GM18907 (cell line): ENCODE measurements around the gene DNTT.

Source experiments
- ATAC-seq: cut with Tn5 transposase; IDR thresholded peaks from one replicate; pipeline ENCODE4 v1.9.1; 2021; ENCODE audit warnings: mild to moderate bottlenecking, moderate library complexity; ENCODE audit not compliant: unreplicated experiment

The DNTT gene

GRCh38 chr10:96341219-96342182 lies 37.3 kb downstream of the DNTT start:
- ATAC-seq: no peak

- no peak for ATAC-seq
These were observed 38.2 kb downstream of the DNTT start for GRCh38 chr10:96342402-96342801.

GRCh38 chr10:96344178-96344577 lies 39.9 kb downstream of the DNTT start:
- no peak for ATAC-seq

GRCh38 chr10:96345222-96345621 lies 41.0 kb downstream of the DNTT start:
- no peak for ATAC-seq

GRCh38 chr10:96346295-96346694 lies 42.1 kb downstream of the DNTT start:
- ATAC-seq: no peak

- no peak for ATAC-seq
These were observed 47.8 kb downstream of the DNTT start for GRCh38 chr10:96352027-96352426.

GRCh38 chr10:96352582-96352981 lies 48.3 kb downstream of the DNTT start:
- no peak for ATAC-seq

- ATAC-seq: no peak
These were observed 52.9 kb downstream of the DNTT start for GRCh38 chr10:96357038-96357620.

- ATAC-seq: no peak
These were observed 54.8 kb downstream of the DNTT start, which contains the start of gene OPALIN for GRCh38 chr10:96358851-96359540. Gene OPALIN, minus strand, starts transcription at chr10:96359002. Its CDS starts 106 bp downstream, at chr10:96358896.

GRCh38 chr10:96359616-96360015 lies 55.4 kb downstream of the DNTT start:
- no peak for ATAC-seq

- ATAC-seq: no peak
These were observed 56.1 kb downstream of the DNTT start for GRCh38 chr10:96360331-96360730.

GRCh38 chr10:96360766-96361165 lies 56.5 kb downstream of the DNTT start:
- ATAC-seq: no peak

GRCh38 chr10:96365571-96365970 lies 61.3 kb downstream of the DNTT start:
- ATAC-seq: no peak

GRCh38 chr10:96366508-96366907 lies 62.3 kb downstream of the DNTT start:
- ATAC-seq: no peak

- ATAC-seq: no peak
These were observed 63.2 kb downstream of the DNTT start for GRCh38 chr10:96367470-96367869.

GRCh38 chr10:96368971-96369370 lies 64.7 kb downstream of the DNTT start:
- no peak for ATAC-seq

GRCh38 chr10:96369890-96370583 lies 65.8 kb downstream of the DNTT start:
- no peak for ATAC-seq

GRCh38 chr10:96370584-96371157 lies 66.4 kb downstream of the DNTT start:
- no peak for ATAC-seq

- no peak for ATAC-seq
These were observed 67.1 kb downstream of the DNTT start for GRCh38 chr10:96371356-96371755.

- no peak for ATAC-seq
These were observed 69.8 kb downstream of the DNTT start for GRCh38 chr10:96374004-96374403.

- no peak for ATAC-seq
These were observed 70.4 kb downstream of the DNTT start for GRCh38 chr10:96374639-96374984.
